Measurements from ENCODE around the gene THRA. TPM values are rescaled to one million over a fixed set of nuclear protein-coding genes. Genes with fewer than 3 reads are reported as not detected.
A peak's percentile ranks its signal among the peaks of the same experiment; 100 is the strongest.

The THRA gene
- total and polyA plus RNA-seq, 8 donors, result 21.1 to 52.2 (median 34.2) TPM

DNA sequence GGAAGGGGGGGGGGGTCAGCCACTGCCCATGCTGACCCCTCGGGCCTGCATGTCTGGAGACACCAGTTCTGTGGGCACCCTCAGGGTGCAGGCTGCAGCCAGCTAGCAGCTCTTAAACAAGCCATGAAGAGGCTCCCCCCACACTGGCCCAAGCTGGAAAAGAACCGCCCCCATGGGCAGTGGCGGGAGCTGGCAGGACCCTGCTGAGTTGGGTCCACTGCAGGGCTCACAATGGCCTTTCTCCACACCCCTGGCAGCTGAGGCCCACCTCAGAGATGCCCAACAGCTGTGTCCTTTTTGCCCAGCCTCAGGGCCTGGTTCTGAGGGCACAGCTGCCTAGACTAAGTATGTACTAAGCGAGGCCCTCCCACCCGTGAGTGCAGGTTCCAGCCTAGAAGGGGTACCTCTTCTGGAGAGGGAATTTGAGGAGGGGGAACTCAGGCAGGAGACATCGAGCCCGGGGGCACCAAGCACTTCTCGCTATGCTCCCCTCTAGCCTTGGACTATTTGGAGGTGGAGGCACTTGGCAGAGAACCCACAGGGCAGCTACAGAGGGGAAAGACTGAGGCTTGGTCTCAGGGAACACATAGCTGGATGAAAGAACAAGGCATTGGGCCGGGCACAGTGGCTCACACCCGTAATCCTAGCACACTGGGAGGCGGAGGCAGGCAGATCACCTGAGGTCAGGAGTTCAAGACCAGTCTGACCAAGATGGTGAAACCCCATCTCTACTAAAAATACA, 3.2 kb downstream of the THRA start:
- intact Hi-C loops (cut with DNase I; ENCODE audit: low total_unique reads), result no loop called here
- H3K27me3 ChIP-seq, result no peaks in the 10 kb centered on the region
- TF ChIP-seq, protein P1, sequence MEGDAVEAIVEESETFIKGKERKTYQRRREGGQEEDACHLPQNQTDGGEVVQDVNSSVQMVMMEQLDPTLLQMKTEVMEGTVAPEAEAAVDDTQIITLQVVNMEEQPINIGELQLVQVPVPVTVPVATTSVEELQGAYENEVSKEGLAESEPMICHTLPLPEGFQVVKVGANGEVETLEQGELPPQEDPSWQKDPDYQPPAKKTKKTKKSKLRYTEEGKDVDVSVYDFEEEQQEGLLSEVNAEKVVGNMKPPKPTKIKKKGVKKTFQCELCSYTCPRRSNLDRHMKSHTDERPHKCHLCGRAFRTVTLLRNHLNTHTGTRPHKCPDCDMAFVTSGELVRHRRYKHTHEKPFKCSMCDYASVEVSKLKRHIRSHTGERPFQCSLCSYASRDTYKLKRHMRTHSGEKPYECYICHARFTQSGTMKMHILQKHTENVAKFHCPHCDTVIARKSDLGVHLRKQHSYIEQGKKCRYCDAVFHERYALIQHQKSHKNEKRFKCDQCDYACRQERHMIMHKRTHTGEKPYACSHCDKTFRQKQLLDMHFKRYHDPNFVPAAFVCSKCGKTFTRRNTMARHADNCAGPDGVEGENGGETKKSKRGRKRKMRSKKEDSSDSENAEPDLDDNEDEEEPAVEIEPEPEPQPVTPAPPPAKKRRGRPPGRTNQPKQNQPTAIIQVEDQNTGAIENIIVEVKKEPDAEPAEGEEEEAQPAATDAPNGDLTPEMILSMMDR (IDR thresholded peaks at IDR 0.05), result no peak
- TF ChIP-seq POLR2A (IDR thresholded peaks at IDR 0.05) (no peak), POLR2AphosphoS5 (IDR thresholded peaks at IDR 0.05) (no peak), EP300 (IDR thresholded peaks at IDR 0.05) (no peak)
- 46 to 60% (median 53%) methylated on average over 7 to 11 of the region's 11 CpGs for WGBS, 5 donors
- peaks cover 68 to 89% (median 86%) of the 10 kb centered on the region in 4 donors for H3K4me1 ChIP-seq
- H3K27ac ChIP-seq, result peak overlapping the region; percentile 96 to 99 (median 98)
- peak overlapping the region; percentile 87 to 100 (median 98) for H3K4me3 ChIP-seq
- H3K36me3 ChIP-seq, result no peaks in the 10 kb centered on the region
- no peaks in the 10 kb centered on the region for H3K9me3 ChIP-seq
- DNase-seq, result peak in 1 of 2 donors; percentile 47

DNA sequence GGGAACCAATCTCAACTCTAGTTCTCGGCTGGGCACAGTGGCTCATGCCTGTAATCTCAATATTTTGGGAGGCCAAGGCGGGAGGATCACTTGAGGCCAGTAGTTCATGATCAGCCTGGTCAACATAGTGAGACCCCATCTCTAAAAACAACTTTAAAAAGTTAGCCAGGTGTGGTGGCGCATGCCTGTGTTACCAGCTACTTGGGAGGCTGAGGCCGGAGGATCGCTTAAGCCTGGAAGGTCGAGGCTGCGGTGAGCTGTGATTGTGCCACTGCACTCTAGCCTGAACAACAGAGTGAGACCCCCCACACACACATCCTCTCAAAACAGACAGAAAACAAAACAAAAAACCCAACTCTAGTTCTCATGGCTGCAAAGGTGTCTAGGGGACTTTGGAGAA, 4.9 kb downstream of the THRA start:
- 90 to 95% (median 92%) methylated on average over 7 of the region's 7 CpGs for WGBS, 5 donors
- TF ChIP-seq POLR2AphosphoS5 (IDR thresholded peaks at IDR 0.05) (no peak), POLR2A (IDR thresholded peaks at IDR 0.05) (no peak), EP300 (IDR thresholded peaks at IDR 0.05) (no peak)
- TF ChIP-seq, protein P1 (IDR thresholded peaks at IDR 0.05), result no peak
- intact Hi-C loops (cut with DNase I; ENCODE audit: low total_unique reads), result no loop called here

DNA sequence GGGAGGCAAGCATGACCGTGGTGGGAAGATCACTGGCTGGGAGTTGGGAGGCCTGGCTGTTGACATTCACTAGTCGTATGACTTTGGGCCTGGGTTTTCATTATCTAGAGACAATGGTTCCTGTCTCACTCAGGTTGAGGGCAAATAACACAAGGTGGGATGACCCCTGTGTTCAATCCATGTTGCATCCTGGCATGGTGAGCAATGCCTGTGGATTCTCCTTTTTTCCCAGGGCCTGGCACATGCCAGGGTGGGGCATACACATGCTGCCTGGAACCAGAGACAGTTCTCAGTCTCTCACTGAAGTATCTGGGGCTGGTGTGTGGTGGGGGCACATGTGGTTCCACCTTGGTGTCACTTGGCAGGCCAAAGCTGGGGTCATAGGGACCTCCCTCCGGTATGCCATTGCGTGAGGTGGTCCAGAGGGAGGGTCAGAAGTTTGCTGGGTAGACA, 5.4 kb downstream of the THRA start:
- intact Hi-C loops (cut with DNase I; ENCODE audit: low total_unique reads), result no loop called here
- H3K4me3 ChIP-seq, result peak overlapping the region; percentile 20 to 41 (median 27)
- 22 to 47% (median 39%) methylated on average over 4 of the region's 4 CpGs for WGBS, 5 donors
- no peaks in the 10 kb centered on the region for H3K36me3 ChIP-seq
- H3K27ac ChIP-seq, result peak overlapping the region; percentile 90 to 98 (median 97)
- H3K4me1 ChIP-seq, result peaks cover 84 to 98% (median 96%) of the 10 kb centered on the region in 4 donors
- H3K9me3 ChIP-seq, result no peaks in the 10 kb centered on the region
- TF ChIP-seq POLR2A (IDR thresholded peaks at IDR 0.05) (no peak), POLR2AphosphoS5 (IDR thresholded peaks at IDR 0.05) (no peak), EP300 (IDR thresholded peaks at IDR 0.05) (no peak)
- TF ChIP-seq, protein P1 (IDR thresholded peaks at IDR 0.05), result no peak
- no peak for DNase-seq
- no peaks in the 10 kb centered on the region for H3K27me3 ChIP-seq

More for the DNA sequence above, 4.9 kb downstream of the THRA start:
- Histone ChIP-seq H3K4me3 (no peak overlapping the region), H3K27me3 (no peaks in the 10 kb centered on the region), H3K4me1 (peaks cover 80 to 95% (median 92%) of the 10 kb centered on the region in 4 donors), H3K27ac (peak overlapping the region; percentile 90 to 98 (median 97)), H3K9me3 (no peaks in the 10 kb centered on the region), H3K36me3 (no peaks in the 10 kb centered on the region)
- DNase-seq, result no peak

DNA sequence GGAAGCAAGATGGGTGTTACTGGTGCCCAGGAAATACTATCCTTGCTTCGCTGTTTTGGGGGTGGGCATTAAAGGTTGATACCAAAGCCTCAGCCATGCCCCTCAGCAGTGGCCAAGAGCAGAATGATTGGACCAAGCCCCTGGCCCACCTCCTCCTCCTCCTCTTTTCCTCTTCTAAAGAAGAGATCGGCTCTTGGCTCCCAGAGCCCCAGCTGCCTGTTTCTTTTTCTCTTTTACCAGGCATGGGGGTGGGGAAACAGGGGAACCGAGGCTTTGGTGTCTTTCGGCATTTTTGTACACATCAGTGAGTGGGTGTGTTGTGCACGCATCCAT, 5.8 kb downstream of the THRA start:
- Histone ChIP-seq H3K27me3 (no peaks in the 10 kb centered on the region), H3K9me3 (no peaks in the 10 kb centered on the region), H3K27ac (peak overlapping the region; percentile 90 to 98 (median 97)), H3K4me1 (peaks cover 88 to 100% (median 98%) of the 10 kb centered on the region in 4 donors), H3K36me3 (no peaks in the 10 kb centered on the region), H3K4me3 (peak overlapping the region; percentile 20 to 41 (median 27))
- intact Hi-C loops (cut with DNase I; ENCODE audit: low total_unique reads), result no loop called here
- no peak for DNase-seq
- TF ChIP-seq EP300 (IDR thresholded peaks at IDR 0.05), result no peak
- no peak for TF ChIP-seq POLR2A (IDR thresholded peaks at IDR 0.05)
- TF ChIP-seq, protein P1 (IDR thresholded peaks at IDR 0.05), result no peak
- TF ChIP-seq POLR2AphosphoS5 (IDR thresholded peaks at IDR 0.05), result no peak
- WGBS, 5 donors, result 3 to 9% (median 7%) methylated on average over 5 of the region's 5 CpGs
